Right forelimb (tissue), 1 donor: Measurements from ENCODE around the gene RHOD.

Source experiments
- DNase-seq: peaks from one replicate; pipeline ENCODE4 v3.0.0-alpha.2; 2018

Gene RHOD

GRCh38 chr11:67032830-67033551, 23.7 kb upstream of the RHOD start:
- no peak for DNase-seq

GRCh38 chr11:67033661-67034166, 22.9 kb upstream of the RHOD start:
- no peak for DNase-seq

GRCh38 chr11:67034350-67034749, 22.3 kb upstream of the RHOD start:
- no peak for DNase-seq

- DNase-seq: no peak
Measured at GRCh38 chr11:67040147-67040546, 16.5 kb upstream of the RHOD start.

- no peak for DNase-seq
Measured at GRCh38 chr11:67041602-67042001, 15.0 kb upstream of the RHOD start.

GRCh38 chr11:67043572-67044349, 12.9 kb upstream of the RHOD start:
- DNase-seq: no peak

GRCh38 chr11:67044496-67044895, 12.2 kb upstream of the RHOD start:
- no peak for DNase-seq

- no peak for DNase-seq
Measured at GRCh38 chr11:67045314-67045713, 11.3 kb upstream of the RHOD start.

GRCh38 chr11:67048515-67049130, 8.0 kb upstream of the RHOD start:
- DNase-seq: peak; percentile 42

- DNase-seq: no peak
Measured at GRCh38 chr11:67050139-67050538, 6.5 kb upstream of the RHOD start.

GRCh38 chr11:67051180-67051893, 5.3 kb upstream of the RHOD start:
- no peak for DNase-seq

- DNase-seq: no peak
Measured at GRCh38 chr11:67051945-67052488, 4.6 kb upstream of the RHOD start.

- no peak for DNase-seq
Measured at GRCh38 chr11:67052891-67053290, 3.8 kb upstream of the RHOD start.

- DNase-seq: peak; percentile 77
Measured at GRCh38 chr11:67053896-67054329, 2.7 kb upstream of the RHOD start.

GRCh38 chr11:67054346-67054835, 2.3 kb upstream of the RHOD start:
- DNase-seq: peak; percentile 44

GRCh38 chr11:67054836-67055523, 1.7 kb upstream of the RHOD start:
- no peak for DNase-seq

GRCh38 chr11:67055812-67056211, 835 bp upstream of the RHOD start:
- DNase-seq: peak; percentile 52

GRCh38 chr11:67057205-67057672, 592 bp downstream of the RHOD start:
- no peak for DNase-seq

GRCh38 chr11:67058506-67058905, 1.9 kb downstream of the RHOD start:
- no peak for DNase-seq

- DNase-seq: no peak
Measured at GRCh38 chr11:67059671-67060070, 3.0 kb downstream of the RHOD start.

- no peak for DNase-seq
Measured at GRCh38 chr11:67060111-67060522, 3.5 kb downstream of the RHOD start.
